ENCODE data around the gene SFXN5. TPM values are rescaled to one million over a fixed set of nuclear protein-coding genes. Genes with fewer than 3 reads are reported as not detected.
"Not testable (repeated sequence)": the region's sequence is repeated elsewhere in the genome, so short reads cannot be mapped to it uniquely, and the experiment has no call there.

The SFXN5 gene
- total RNA-seq, 1 experiment from 2014 or later = 31.3 TPM

DNA sequence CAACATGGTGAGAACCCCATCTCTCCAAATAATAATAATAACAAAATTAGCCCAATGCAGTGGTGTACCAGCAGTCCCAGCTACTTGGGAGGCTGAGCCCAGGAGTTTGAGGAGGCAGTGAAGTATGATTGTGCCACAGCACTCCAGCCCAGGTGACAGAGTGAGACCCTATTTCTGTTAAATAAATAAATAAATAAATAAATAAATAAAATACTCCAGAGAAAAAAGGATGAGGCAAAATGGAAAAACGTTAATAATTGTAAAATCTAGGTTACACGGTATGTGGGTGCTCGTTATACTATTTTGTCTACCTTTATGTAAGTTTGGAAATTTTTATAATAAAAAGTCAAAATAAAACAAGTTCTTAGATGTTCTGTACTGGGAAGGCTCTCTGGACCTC is 162.8 kb downstream of the SFXN5 start:
- Histone ChIP-seq H3K27me3 (replicated peaks; ENCODE audit: control insufficient read depth, insufficient read depth, low read length) (no peaks in the 10 kb centered on the region; the same call in 1 of the 2 replicates), H3K4me3 (ENCODE audit: low read depth, low read length) (no peak overlapping the region), H3K4me1 (no peaks in the 10 kb centered on the region), H3K9me3 (no peaks in the 10 kb centered on the region; the same call in 1 of the 2 replicates), H3K36me3 (ENCODE audit: control insufficient read depth, insufficient read depth, low read length) (no peaks in the 10 kb centered on the region)
- no peak overlapping the region for H3K4me3 Mint-ChIP-seq (ENCODE audit: unreplicated experiment)
- POLR2A ChIA-PET = no interaction called here
- no peaks in the 10 kb centered on the region for H3K36me3 Mint-ChIP-seq (ENCODE audit: insufficient read depth, unreplicated experiment)
- no peak overlapping the region for H3K27ac Mint-ChIP-seq (ENCODE audit: unreplicated experiment)
- CTCF ChIA-PET = no interaction called here
- H3K4me1 Mint-ChIP-seq (ENCODE audit: low read depth, unreplicated experiment) = no peaks in the 10 kb centered on the region
- intact Hi-C loops (cut with micrococcal nuclease; ENCODE audit: unreplicated experiment) = no loop called here
- H3K9me3 Mint-ChIP-seq (ENCODE audit: unreplicated experiment) = peaks cover 10% of the 10 kb centered on the region
- DNase-seq = no peak
- BruUV-seq (replicated peaks) = no TSS peak
- peaks cover 36% of the 10 kb centered on the region for H3K27me3 Mint-ChIP-seq (ENCODE audit: insufficient read depth, unreplicated experiment)
- TF ChIP-seq CTCF (IDR thresholded peaks at IDR 0.05; ENCODE audit: insufficient read depth in 1 of 2, low read depth in 1 of 2, low read length in 1 of 2, severe bottlenecking in 1 of 2, unreplicated experiment in 1 of 2) = no peak

DNA sequence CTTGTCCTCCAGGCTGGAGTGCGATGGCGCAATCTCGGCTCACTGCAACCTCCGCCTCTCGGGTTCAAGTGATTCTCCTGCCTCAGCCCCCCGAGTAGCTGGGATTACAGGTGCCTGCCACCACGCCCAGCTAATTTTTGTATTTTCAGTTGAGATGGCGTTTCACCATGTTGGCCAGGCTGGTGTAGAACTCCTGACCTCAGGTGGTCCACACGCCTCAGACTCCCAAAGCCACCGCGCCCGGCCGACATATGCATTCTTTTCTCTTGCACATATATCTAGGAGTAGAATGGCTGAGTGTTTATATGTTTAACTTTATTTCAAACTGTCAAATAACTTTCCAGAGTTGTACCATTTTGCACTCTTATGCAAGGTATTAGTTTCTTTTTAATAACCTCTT is 164.1 kb downstream of the SFXN5 start:
- BruUV-seq (replicated peaks); H3K4me1 Mint-ChIP-seq (ENCODE audit: low read depth, unreplicated experiment); H3K9me3 Mint-ChIP-seq (ENCODE audit: unreplicated experiment); H3K36me3 Mint-ChIP-seq (ENCODE audit: insufficient read depth, unreplicated experiment); POLR2A ChIA-PET; H3K4me3 ChIP-seq (ENCODE audit: low read depth, low read length); H3K27me3 ChIP-seq (replicated peaks; ENCODE audit: control insufficient read depth, insufficient read depth, low read length); H3K4me1 ChIP-seq; H3K36me3 ChIP-seq (ENCODE audit: control insufficient read depth, insufficient read depth, low read length); H3K4me3 Mint-ChIP-seq (ENCODE audit: unreplicated experiment); intact Hi-C loops (cut with micrococcal nuclease; ENCODE audit: unreplicated experiment); H3K27ac Mint-ChIP-seq (ENCODE audit: unreplicated experiment); DNase-seq; H3K9me3 ChIP-seq: not testable (repeated sequence)
- H3K27me3 Mint-ChIP-seq (ENCODE audit: insufficient read depth, unreplicated experiment) = peaks cover 36% of the 10 kb centered on the region
- CTCF ChIA-PET = interaction anchor here (0.7 kb wide), 1 partner anchor 155 kb away, joined by 3 read pairs; no protein-coding TSS in a partner anchor

DNA sequence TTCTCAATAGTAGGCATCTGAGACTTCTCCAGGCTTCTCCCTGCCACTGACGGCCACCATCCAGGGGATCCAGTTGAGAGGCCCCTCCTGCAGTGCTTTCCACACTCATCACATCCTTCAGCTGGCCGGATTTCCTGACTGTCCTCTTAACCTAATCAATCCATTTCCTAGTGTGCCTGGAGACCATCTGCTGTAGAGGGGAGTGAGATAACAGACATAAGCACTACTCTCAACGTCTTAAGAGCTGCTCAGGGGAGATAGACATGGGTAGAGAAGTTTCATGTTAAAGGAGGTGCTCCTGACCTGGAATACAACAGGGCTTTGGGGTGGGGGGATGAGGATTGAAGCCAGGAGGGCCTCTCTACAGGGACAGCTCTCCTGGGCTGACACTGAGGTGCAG is 170.1 kb downstream of the SFXN5 start:
- H3K36me3 ChIP-seq (ENCODE audit: control insufficient read depth, insufficient read depth, low read length) = no peaks in the 10 kb centered on the region
- BruUV-seq (replicated peaks) = no TSS peak
- Mint-ChIP-seq H3K4me3 (ENCODE audit: unreplicated experiment) (no peak overlapping the region), H3K36me3 (ENCODE audit: insufficient read depth, unreplicated experiment) (no peaks in the 10 kb centered on the region), H3K27me3 (ENCODE audit: insufficient read depth, unreplicated experiment) (peaks cover 33% of the 10 kb centered on the region), H3K4me1 (ENCODE audit: low read depth, unreplicated experiment) (no peaks in the 10 kb centered on the region), H3K9me3 (ENCODE audit: unreplicated experiment) (peaks cover 7% of the 10 kb centered on the region), H3K27ac (ENCODE audit: unreplicated experiment) (no peak overlapping the region)
- no peaks in the 10 kb centered on the region; the same call in 1 of the 2 replicates for H3K9me3 ChIP-seq
- no peaks in the 10 kb centered on the region for H3K27me3 ChIP-seq (replicated peaks; ENCODE audit: control insufficient read depth, insufficient read depth, low read length)
- intact Hi-C loops (cut with micrococcal nuclease; ENCODE audit: unreplicated experiment) = no loop called here
- POLR2A ChIA-PET = no interaction called here
- no peak overlapping the region for H3K4me3 ChIP-seq (ENCODE audit: low read depth, low read length)
- no peaks in the 10 kb centered on the region for H3K4me1 ChIP-seq
- CTCF ChIA-PET = interaction anchor here (0.5 kb wide), 1 partner anchor 607 kb away, joined by 3 read pairs; no protein-coding TSS in a partner anchor
- TF ChIP-seq CTCF (IDR thresholded peaks at IDR 0.05; ENCODE audit: insufficient read depth in 1 of 2, low read depth in 1 of 2, low read length in 1 of 2, severe bottlenecking in 1 of 2, unreplicated experiment in 1 of 2) = no peak
- DNase-seq = no peak

Measured in Caco-2 (cell line).